ENCODE data around the gene KIF6.

KIF6 gene

GRCh38 chr6:39367700-39368099 is 357.5 kb downstream of the KIF6 start:
- no peak for ATAC-seq

GRCh38 chr6:39366931-39367618 is 358.1 kb downstream of the KIF6 start:
- ATAC-seq, result no peak

- ATAC-seq, result no peak
Measured at GRCh38 chr6:39365281-39366074, 359.7 kb downstream of the KIF6 start.

GRCh38 chr6:39363280-39363679 is 361.9 kb downstream of the KIF6 start:
- no peak for ATAC-seq

- no peak for ATAC-seq
Measured at GRCh38 chr6:39362487-39362865, 362.7 kb downstream of the KIF6 start.

GRCh38 chr6:39361657-39362486 is 363.3 kb downstream of the KIF6 start:
- peak in 1 of 2 donors; percentile 51 for ATAC-seq

- ATAC-seq, result no peak
Measured at GRCh38 chr6:39360378-39360777, 364.8 kb downstream of the KIF6 start.

- ATAC-seq, result no peak
Measured at GRCh38 chr6:39357998-39358686, 367.1 kb downstream of the KIF6 start.

- ATAC-seq, result no peak
Measured at GRCh38 chr6:39353698-39354315, 371.4 kb downstream of the KIF6 start.

- no peak for ATAC-seq
Measured at GRCh38 chr6:39350723-39351505, 374.3 kb downstream of the KIF6 start.

GRCh38 chr6:39348740-39349139 is 376.5 kb downstream of the KIF6 start:
- no peak for ATAC-seq

GRCh38 chr6:39347906-39348585 is 377.2 kb downstream of the KIF6 start:
- peak in 1 of 2 donors; percentile 36 for ATAC-seq

- no peak for ATAC-seq
Measured at GRCh38 chr6:39347206-39347605, 378.0 kb downstream of the KIF6 start.

GRCh38 chr6:39344821-39345280 is 380.4 kb downstream of the KIF6 start:
- no peak for ATAC-seq

GRCh38 chr6:39343396-39343870 is 381.8 kb downstream of the KIF6 start:
- no peak for ATAC-seq

GRCh38 chr6:39342692-39343395 is 382.4 kb downstream of the KIF6 start:
- ATAC-seq, result no peak

- ATAC-seq, result no peak
Measured at GRCh38 chr6:39341937-39342336, 383.3 kb downstream of the KIF6 start.

GRCh38 chr6:39341352-39341751 is 383.9 kb downstream of the KIF6 start:
- ATAC-seq, result no peak

GRCh38 chr6:39339868-39340550 is 385.2 kb downstream of the KIF6 start:
- ATAC-seq, result no peak
